Activated CD8-positive, alpha-beta T cell treated with anti-CD3 and anti-CD28 coated beads for 36 hours (primary cell): ENCODE data around the gene CD300LG. TPM values are rescaled to one million over a fixed set of nuclear protein-coding genes. Genes with fewer than 3 reads are reported as not detected.

Experiments
- ATAC-seq: fragments of 200-7000 bp; cut with Tn5 transposase; one replicate; pipeline ENCODE4 v1.10.0; 2021; ENCODE audit warnings: mild to moderate bottlenecking, moderate library complexity
- CTCF ChIA-PET: fragments of 350-600 bp; sonication (Branson Sonifier 250); formaldehyde crosslinking; loops from one replicate; lab custom pipeline; 2021; ENCODE audit warnings: antibody characterized with exemption; lab: Charles Lee
- POLR2A ChIA-PET: fragments of 350-600 bp; sonication (Branson Sonifier 250); formaldehyde crosslinking; loops from one replicate; lab custom pipeline; 2021; ENCODE audit warnings: antibody characterized with exemption; lab: Charles Lee
- DNase-seq: peaks from one replicate; pipeline ENCODE4 v3.0.0-alpha.2; 2020
- H3K27ac Mint-ChIP-seq: one replicate; pipeline ENCODE4 v1.8.0; 2021; ENCODE audit warnings: mild to moderate bottlenecking, mixed read lengths
- H3K27me3 Mint-ChIP-seq: one replicate; pipeline ENCODE4 v1.8.0; 2021; ENCODE audit warnings: mixed read lengths
- H3K36me3 Mint-ChIP-seq: one replicate; pipeline ENCODE4 v1.8.0; 2021; ENCODE audit warnings: low read depth, mixed read lengths
- H3K4me1 Mint-ChIP-seq: one replicate; pipeline ENCODE4 v1.8.0; 2021; ENCODE audit warnings: low read depth, mixed read lengths
- H3K4me3 Mint-ChIP-seq: one replicate; pipeline ENCODE4 v1.8.0; 2021; ENCODE audit warnings: mild to moderate bottlenecking, moderate library complexity, mixed read lengths
- H3K9me3 Mint-ChIP-seq: one replicate; pipeline ENCODE4 v1.8.0; 2021; ENCODE audit warnings: mixed read lengths
- CTCF ChIP-seq: fragments of 200-600 bp; IDR thresholded peaks from one replicate; pipeline ENCODE4 v1.8.0; 2022; ENCODE audit warnings: antibody characterized with exemption, mild to moderate bottlenecking
- intact Hi-C: fragments of 100-400 bp; cut with micrococcal nuclease; formaldehyde crosslinking; loops from one replicate; pipeline ENCODE4 v1.10.0; 2022
- total RNA-seq, 2 experiments: library from RNA; stranded (reverse); gene quantifications; one replicate each; pipeline ENCODE4 v1.2.3, GENCODE V29; 2021

Gene CD300LG
- total RNA-seq, 2 experiments from 2014 or later: not detected

- Mint-ChIP-seq H3K4me1 (no peaks in the 10 kb centered on the region), H3K9me3 (no peaks in the 10 kb centered on the region), H3K27me3 (no peaks in the 10 kb centered on the region), H3K4me3 (no peak overlapping the region), H3K36me3 (no peaks in the 10 kb centered on the region), H3K27ac (no peak overlapping the region)
- intact Hi-C loops: no loop called here
- no peak for TF ChIP-seq CTCF
- POLR2A ChIA-PET: interaction anchor here (1.0 kb wide), 1 partner anchor 113 kb away, joined by 3 read pairs; no protein-coding TSS in a partner anchor
- ATAC-seq (no peak), DNase-seq (no peak)
- CTCF ChIA-PET: interaction anchor here (0.6 to 5.3 kb wide), 16 partner anchors 9 to 287 kb away, joined by 3 to 78 read pairs (median 4); no protein-coding TSS in a partner anchor
Observed at GRCh38 chr17:43881181-43881580, 34.2 kb downstream of the CD300LG start.

- Mint-ChIP-seq H3K4me1 (no peaks in the 10 kb centered on the region), H3K36me3 (no peaks in the 10 kb centered on the region), H3K27me3 (no peaks in the 10 kb centered on the region), H3K9me3 (no peaks in the 10 kb centered on the region), H3K4me3 (no peak overlapping the region), H3K27ac (no peak overlapping the region)
- intact Hi-C loops: no loop called here
- POLR2A ChIA-PET: interaction anchor here (0.6 to 1.0 kb wide), 2 partner anchors 113 to 310 kb away, joined by 3 read pairs; no protein-coding TSS in a partner anchor
- no peak for DNase-seq
- TF ChIP-seq CTCF: no peak
- CTCF ChIA-PET: interaction anchor here (0.7 to 5.3 kb wide), 3 partner anchors 11 to 42 kb away, joined by 3 to 78 read pairs (median 3); no protein-coding TSS in a partner anchor
- ATAC-seq: no peak
Observed at GRCh38 chr17:43881758-43882505, 35.0 kb downstream of the CD300LG start.

GRCh38 chr17:43882761-43883415 lies 35.9 kb downstream of the CD300LG start:
- H3K9me3 Mint-ChIP-seq: no peaks in the 10 kb centered on the region
- no peak for TF ChIP-seq CTCF
- H3K27ac Mint-ChIP-seq: no peak overlapping the region
- CTCF ChIA-PET: interaction anchor here (0.7 to 1.1 kb wide), 2 partner anchors 10 to 43 kb away, joined by 3 read pairs; no protein-coding TSS in a partner anchor
- H3K4me3 Mint-ChIP-seq: no peak overlapping the region
- DNase-seq (no peak), ATAC-seq (no peak)
- intact Hi-C loops: no loop called here
- POLR2A ChIA-PET: interaction anchor here (0.6 kb wide), 1 partner anchor 310 kb away, joined by 3 read pairs; no protein-coding TSS in a partner anchor
- H3K27me3 Mint-ChIP-seq: no peaks in the 10 kb centered on the region
- no peaks in the 10 kb centered on the region for H3K36me3 Mint-ChIP-seq
- no peaks in the 10 kb centered on the region for H3K4me1 Mint-ChIP-seq

- Mint-ChIP-seq H3K27ac (no peak overlapping the region), H3K4me3 (no peak overlapping the region), H3K4me1 (no peaks in the 10 kb centered on the region), H3K27me3 (no peaks in the 10 kb centered on the region), H3K9me3 (no peaks in the 10 kb centered on the region), H3K36me3 (no peaks in the 10 kb centered on the region)
- no peak for TF ChIP-seq CTCF
- ChIA-PET POLR2A (no interaction called here), CTCF (interaction anchor here (0.7 to 7.1 kb wide), 4 partner anchors 10 to 122 kb away, joined by 3 to 74 read pairs (median 7); no protein-coding TSS in a partner anchor)
- DNase-seq: no peak
- no peak for ATAC-seq
- intact Hi-C loops: no loop called here
Observed at GRCh38 chr17:43888548-43888947, 41.6 kb downstream of the CD300LG start.
